Retina (tissue), 1 donor: ENCODE data around the gene OLIG1.
A peak's percentile ranks its signal among the peaks of the same experiment; 100 is the strongest.

Source experiments
- DNase-seq: peaks from one replicate; pipeline ENCODE4 v3.0.0-alpha.2; 2016

Gene OLIG1, protein sequence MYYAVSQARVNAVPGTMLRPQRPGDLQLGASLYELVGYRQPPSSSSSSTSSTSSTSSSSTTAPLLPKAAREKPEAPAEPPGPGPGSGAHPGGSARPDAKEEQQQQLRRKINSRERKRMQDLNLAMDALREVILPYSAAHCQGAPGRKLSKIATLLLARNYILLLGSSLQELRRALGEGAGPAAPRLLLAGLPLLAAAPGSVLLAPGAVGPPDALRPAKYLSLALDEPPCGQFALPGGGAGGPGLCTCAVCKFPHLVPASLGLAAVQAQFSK

DNA sequence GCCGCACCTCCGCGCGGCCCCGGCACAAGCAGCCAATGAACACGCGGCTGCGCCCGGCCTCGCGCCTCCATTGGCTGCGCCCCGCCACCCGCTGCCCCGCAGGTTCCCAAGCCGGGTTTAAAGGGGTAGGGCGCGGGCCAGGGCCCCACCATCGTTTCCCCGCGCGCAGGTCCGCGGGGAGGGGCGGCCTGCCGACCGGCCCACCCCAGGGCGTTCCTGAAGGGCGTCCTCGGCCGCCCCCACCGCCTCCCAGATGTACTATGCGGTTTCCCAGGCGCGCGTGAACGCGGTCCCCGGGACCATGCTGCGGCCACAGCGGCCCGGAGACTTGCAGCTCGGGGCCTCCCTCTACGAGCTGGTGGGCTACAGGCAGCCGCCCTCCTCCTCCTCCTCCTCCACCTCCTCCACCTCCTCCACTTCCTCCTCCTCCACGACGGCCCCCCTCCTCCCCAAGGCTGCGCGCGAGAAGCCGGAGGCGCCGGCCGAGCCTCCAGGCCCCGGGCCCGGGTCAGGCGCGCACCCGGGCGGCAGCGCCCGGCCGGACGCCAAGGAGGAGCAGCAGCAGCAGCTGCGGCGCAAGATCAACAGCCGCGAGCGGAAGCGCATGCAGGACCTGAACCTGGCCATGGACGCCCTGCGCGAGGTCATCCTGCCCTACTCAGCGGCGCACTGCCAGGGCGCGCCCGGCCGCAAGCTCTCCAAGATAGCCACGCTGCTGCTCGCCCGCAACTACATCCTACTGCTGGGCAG is at the start of gene OLIG1:
TSS of gene OLIG1 (plus strand) at position 148 of the 750 bp plus-strand sequence. CDS start at position 254, 106 bp downstream.
- peak; percentile 88 for DNase-seq

DNA sequence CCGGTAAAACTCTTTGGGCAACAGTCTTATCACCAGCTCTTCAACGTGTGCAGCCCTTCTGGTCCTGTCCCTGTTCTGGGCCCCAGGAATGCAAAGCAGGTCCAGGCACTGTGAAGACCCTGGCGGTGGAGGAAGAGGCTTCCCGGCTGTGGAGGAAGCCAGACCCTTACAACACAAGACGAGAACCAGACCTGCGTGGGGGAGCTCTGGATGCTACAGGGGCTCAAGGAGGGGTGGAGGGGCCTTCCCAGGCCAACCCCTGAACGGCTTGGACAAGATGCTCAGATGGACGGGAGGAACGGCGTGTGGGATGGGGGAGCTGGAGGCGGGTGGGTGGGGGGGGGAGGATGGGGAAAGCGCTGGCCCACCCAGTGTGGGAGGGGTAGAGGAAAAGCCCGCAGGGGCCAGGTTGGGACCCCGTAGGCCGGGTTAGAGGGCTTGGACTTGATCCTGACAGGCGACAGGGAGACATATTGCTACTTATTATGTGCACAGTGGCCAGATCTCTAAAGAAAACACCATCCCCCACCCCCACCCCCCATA is 49.3 kb upstream of the OLIG1 start:
- DNase-seq, result no peak

DNA sequence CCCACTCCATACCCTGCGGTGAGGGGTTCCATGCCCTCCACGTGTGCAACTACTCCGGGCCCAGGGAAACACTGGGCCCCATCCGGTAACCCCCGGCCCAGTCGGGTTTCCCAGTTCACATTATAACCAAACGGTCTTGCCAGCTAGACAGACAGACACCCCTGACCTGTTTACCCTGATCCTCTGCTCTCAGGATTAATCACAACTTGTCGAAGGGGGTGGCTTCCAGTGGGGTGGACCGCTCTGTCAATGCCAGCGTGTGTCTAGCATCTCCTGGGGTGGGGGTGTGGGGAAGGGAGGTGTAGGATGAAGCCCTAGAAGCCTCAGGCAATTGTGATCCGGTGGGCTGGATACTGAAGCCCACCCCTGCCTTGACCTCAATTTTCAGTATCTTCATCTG is 48.8 kb upstream of the OLIG1 start:
- peak; percentile 16 for DNase-seq

DNA sequence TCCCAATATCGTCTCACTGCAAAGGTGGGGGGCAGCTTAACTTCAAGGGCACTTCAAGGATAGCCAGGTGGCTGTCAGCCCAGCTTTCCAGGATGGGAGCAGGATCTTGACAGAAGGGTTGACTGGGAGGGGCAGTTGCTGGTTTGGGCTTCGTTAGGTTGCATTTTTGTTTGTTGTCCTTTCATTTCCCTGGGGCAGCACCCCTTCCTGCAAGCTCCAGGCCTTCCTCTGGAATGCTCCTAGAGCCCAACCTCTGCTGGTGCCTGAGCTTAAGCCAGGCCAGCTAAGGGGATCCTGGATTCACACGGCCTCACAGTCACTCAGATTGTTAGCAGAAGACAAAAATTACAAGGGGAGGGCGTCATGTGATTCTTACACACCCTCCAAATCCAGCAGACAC is 48.3 kb upstream of the OLIG1 start:
- no peak for DNase-seq

DNA sequence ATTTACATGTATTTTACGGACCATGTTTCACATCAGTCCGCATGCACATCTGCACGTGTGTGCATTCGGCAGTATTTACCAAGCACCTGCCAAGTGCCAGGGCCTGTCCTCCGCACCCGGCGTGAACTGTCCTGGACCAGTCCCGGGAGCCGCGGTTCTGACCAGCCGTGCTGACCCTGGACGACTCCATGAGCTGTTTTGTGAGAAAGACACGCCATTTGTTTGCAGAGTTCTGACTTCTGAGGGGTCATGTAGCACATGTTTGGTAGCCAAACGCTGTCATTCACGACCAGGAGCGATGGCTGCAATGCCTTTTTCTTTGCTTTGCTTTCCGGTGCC is 47.5 kb upstream of the OLIG1 start:
- no peak for DNase-seq

DNA sequence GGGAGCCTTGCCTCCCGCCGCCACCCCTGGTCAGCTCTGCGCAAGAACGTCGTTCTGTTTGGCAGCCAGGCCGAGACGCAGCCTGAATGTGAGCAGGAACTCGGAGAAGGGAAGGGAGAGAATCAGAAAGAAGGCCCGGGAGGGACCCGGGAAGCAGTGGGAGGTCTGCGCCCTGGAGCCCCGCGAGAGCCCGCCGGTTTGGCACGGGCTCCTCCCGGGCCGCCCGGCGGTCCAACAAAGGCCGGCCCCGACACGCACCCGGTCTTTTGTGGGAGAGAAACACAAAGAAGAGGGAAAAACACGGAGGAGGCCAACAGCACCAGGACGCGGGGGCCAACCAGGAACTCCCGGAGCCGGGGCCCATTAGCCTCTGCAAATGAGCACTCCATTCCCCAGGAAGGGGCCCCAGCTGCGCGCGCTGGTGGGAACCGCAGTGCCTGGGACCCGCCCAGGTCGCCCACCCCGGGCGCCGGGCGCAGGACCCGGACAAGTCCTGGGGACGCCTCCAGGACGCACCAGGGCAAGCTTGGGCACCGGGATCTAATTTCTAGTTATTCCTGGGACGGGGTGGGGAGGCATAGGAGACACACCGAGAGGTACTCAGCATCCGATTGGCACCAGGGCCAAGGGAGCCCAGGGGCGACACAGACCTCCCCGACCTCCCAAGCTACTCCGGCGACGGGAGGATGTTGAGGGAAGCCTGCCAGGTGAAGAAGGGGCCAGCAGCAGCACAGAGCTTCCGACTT is 46.9 kb upstream of the OLIG1 start:
- DNase-seq, result peak; percentile 76

DNA sequence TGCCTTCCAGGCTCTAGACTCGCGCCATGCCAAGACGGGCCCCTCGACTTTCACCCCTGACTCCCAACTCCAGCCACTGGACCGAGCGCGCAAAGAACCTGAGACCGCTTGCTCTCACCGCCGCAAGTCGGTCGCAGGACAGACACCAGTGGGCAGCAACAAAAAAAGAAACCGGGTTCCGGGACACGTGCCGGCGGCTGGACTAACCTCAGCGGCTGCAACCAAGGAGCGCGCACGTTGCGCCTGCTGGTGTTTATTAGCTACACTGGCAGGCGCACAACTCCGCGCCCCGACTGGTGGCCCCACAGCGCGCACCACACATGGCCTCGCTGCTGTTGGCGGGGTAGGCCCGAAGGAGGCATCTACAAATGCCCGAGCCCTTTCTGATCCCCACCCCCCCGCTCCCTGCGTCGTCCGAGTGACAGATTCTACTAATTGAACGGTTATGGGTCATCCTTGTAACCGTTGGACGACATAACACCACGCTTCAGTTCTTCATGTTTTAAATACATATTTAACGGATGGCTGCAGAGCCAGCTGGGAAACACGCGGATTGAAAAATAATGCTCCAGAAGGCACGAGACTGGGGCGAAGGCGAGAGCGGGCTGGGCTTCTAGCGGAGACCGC is 46.3 kb upstream of the OLIG1 start:
- peak; percentile 90 for DNase-seq

DNA sequence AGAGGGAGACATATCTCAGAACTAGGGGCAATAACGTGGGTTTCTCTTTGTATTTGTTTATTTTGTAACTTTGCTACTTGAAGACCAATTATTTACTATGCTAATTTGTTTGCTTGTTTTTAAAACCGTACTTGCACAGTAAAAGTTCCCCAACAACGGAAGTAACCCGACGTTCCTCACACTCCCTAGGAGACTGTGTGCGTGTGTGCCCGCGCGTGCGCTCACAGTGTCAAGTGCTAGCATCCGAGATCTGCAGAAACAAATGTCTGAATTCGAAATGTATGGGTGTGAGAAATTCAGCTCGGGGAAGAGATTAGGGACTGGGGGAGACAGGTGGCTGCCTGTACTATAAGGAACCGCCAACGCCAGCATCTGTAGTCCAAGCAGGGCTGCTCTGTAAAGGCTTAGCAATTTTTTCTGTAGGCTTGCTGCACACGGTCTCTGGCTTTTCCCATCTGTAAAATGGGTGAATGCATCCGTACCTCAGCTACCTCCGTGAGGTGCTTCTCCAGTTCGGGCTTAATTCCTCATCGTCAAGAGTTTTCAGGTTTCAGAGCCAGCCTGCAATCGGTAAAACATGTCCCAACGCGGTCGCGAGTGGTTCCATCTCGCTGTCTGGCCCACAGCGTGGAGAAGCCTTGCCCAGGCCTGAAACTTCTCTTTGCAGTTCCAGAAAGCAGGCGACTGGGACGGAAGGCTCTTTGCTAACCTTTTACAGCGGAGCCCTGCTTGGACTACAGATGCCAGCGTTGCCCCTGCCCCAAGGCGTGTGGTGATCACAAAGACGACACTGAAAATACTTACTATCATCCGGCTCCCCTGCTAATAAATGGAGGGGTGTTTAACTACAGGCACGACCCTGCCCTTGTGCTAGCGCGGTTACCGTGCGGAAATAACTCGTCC is 45.5 kb upstream of the OLIG1 start:
- peak; percentile 52 for DNase-seq

DNA sequence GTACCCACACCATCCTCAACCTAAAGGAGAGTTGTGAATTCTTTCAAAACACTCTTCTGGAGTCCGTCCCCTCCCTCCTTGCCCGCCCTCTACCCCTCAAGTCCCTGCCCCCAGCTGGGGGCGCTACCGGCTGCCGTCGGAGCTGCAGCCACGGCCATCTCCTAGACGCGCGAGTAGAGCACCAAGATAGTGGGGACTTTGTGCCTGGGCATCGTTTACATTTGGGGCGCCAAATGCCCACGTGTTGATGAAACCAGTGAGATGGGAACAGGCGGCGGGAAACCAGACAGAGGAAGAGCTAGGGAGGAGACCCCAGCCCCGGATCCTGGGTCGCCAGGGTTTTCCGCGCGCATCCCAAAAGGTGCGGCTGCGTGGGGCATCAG is 44.8 kb upstream of the OLIG1 start:
- DNase-seq, result peak; percentile 70

DNA sequence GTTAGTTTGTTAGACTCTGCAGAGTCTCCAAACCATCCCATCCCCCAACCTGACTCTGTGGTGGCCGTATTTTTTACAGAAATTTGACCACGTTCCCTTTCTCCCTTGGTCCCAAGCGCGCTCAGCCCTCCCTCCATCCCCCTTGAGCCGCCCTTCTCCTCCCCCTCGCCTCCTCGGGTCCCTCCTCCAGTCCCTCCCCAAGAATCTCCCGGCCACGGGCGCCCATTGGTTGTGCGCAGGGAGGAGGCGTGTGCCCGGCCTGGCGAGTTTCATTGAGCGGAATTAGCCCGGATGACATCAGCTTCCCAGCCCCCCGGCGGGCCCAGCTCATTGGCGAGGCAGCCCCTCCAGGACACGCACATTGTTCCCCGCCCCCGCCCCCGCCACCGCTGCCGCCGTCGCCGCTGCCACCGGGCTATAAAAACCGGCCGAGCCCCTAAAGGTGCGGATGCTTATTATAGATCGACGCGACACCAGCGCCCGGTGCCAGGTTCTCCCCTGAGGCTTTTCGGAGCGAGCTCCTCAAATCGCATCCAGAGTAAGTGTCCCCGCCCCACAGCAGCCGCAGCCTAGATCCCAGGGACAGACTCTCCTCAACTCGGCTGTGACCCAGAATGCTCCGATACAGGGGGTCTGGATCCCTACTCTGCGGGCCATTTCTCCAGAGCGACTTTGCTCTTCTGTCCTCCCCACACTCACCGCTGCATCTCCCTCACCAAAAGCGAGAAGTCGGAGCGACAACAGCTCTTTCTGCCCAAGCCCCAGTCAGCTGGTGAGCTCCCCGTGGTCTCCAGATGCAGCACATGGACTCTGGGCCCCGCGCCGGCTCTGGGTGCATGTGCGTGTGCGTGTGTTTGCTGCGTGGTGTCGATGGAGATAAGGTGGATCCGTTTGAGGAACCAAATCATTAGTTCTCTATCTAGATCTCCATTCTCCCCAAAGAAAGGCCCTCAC is 44.2 kb upstream of the OLIG1 start, which contains the start of gene OLIG2:
TSS of gene OLIG2 (plus strand) at position 447 of the 954 bp plus-strand sequence. CDS start 928 bp downstream, outside the sequence.
- DNase-seq, result peak; percentile 82

DNA sequence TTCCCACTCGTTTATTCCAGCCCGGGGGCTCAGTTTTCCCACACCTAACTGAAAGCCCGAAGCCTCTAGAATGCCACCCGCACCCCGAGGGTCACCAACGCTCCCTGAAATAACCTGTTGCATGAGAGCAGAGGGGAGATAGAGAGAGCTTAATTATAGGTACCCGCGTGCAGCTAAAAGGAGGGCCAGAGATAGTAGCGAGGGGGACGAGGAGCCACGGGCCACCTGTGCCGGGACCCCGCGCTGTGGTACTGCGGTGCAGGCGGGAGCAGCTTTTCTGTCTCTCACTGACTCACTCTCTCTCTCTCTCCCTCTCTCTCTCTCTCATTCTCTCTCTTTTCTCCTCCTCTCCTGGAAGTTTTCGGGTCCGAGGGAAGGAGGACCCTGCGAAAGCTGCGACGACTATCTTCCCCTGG is 43.5 kb upstream of the OLIG1 start:
- no peak for DNase-seq

DNA sequence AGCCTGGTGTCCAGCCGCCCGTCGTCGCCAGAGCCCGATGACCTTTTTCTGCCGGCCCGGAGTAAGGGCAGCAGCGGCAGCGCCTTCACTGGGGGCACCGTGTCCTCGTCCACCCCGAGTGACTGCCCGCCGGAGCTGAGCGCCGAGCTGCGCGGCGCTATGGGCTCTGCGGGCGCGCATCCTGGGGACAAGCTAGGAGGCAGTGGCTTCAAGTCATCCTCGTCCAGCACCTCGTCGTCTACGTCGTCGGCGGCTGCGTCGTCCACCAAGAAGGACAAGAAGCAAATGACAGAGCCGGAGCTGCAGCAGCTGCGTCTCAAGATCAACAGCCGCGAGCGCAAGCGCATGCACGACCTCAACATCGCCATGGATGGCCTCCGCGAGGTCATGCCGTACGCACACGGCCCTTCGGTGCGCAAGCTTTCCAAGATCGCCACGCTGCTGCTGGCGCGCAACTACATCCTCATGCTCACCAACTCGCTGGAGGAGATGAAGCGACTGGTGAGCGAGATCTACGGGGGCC is 43.0 kb upstream of the OLIG1 start:
- DNase-seq, result peak; percentile 80

DNA sequence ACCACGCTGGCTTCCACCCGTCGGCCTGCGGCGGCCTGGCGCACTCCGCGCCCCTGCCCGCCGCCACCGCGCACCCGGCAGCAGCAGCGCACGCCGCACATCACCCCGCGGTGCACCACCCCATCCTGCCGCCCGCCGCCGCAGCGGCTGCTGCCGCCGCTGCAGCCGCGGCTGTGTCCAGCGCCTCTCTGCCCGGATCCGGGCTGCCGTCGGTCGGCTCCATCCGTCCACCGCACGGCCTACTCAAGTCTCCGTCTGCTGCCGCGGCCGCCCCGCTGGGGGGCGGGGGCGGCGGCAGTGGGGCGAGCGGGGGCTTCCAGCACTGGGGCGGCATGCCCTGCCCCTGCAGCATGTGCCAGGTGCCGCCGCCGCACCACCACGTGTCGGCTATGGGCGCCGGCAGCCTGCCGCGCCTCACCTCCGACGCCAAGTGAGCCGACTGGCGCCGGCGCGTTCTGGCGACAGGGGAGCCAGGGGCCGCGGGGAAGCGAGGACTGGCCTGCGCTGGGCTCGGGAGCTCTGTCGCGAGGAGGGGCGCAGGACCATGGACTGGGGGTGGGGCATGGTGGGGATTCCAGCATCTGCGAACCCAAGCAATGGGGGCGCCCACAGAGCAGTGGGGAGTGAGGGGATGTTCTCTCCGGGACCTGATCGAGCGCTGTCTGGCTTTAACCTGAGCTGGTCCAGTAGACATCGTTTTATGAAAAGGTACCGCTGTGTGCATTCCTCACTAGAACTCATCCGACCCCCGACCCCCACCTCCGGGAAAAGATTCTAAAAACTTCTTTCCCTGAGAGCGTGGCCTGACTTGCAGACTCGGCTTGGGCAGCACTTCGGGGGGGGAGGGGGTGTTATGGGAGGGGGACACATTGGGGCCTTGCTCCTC is 42.3 kb upstream of the OLIG1 start:
- DNase-seq, result peak; percentile 22

DNA sequence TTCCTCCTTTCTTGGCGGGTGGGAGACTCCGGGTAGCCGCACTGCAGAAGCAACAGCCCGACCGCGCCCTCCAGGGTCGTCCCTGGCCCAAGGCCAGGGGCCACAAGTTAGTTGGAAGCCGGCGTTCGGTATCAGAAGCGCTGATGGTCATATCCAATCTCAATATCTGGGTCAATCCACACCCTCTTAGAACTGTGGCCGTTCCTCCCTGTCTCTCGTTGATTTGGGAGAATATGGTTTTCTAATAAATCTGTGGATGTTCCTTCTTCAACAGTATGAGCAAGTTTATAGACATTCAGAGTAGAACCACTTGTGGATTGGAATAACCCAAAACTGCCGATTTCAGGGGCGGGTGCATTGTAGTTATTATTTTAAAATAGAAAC is 41.7 kb upstream of the OLIG1 start:
- DNase-seq, result peak; percentile 42

DNA sequence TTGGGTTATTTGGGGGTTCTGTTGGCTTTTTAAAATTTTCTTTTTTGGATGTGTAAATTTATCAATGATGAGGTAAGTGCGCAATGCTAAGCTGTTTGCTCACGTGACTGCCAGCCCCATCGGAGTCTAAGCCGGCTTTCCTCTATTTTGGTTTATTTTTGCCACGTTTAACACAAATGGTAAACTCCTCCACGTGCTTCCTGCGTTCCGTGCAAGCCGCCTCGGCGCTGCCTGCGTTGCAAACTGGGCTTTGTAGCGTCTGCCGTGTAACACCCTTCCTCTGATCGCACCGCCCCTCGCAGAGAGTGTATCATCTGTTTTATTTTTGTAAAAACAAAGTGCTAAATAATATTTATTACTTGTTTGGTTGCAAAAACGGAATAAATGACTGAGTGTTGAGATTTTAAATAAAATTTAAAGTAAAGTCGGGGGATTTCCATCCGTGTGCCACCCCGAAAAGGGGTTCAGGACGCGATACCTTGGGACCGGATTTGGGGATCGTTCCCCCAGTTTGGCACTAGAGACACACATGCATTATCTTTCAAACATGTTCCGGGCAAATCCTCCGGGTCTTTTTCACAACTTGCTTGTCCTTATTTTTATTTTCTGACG is 41.1 kb upstream of the OLIG1 start:
- peak; percentile 64 for DNase-seq

DNA sequence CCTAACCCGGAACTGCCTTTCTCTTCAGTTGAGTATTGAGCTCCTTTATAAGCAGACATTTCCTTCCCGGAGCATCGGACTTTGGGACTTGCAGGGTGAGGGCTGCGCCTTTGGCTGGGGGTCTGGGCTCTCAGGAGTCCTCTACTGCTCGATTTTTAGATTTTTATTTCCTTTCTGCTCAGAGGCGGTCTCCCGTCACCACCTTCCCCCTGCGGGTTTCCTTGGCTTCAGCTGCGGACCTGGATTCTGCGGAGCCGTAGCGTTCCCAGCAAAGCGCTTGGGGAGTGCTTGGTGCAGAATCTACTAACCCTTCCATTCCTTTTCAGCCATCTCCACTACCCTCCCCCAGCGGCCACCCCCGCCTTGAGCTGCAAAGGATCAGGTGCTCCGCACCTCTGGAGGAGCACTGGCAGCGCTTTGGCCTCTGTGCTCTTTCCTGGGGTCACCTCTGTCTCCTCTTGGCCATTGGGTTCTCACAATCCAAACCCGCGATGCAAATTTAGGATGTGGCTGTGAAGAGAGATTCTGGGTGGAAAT is 40.5 kb upstream of the OLIG1 start:
- DNase-seq, result peak; percentile 72

DNA sequence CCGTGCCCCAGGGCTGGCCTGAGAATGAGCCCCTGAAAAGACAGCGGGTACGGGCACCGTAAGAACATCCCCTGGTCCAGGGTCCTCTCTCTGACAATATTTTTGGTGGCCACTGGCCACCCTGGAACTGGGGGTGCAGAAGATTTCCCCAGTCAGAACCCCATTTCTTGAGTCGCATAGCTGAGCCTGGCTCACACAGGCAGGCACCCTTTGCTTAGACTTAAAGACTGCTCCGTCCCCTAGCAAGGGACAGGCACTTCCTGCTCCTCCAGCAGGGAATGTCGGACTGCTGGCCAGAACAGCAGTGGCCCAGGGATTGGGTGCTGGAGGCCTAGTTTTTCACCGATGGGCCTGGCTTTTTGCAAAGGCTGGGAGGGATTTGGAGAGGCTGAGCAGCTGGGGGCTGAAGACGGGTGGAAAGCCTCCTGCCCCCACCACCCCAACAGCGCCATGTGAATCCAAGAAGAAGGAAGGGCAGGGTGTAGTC is 39.9 kb upstream of the OLIG1 start:
- peak; percentile 47 for DNase-seq

DNA sequence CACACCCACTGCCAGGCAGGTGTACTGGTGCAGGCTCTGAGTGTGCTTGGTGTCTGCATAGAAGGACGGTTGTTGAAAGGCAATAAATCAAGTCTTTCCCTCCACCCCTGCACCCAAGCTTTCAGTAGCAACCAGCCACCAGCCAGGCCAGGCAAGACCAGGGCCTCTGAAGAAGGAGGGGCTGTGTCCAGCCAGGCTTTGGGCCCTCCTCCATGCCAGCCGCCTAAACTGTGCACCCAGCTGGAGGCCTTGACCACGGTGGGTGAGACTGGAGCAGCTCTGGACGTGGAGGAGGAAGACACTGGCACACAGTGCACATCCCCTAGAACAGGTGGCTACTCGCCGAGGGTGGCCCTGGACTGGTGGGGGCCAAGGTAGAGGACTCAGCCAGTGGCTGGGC is 39.3 kb upstream of the OLIG1 start:
- DNase-seq, result peak; percentile 44
